K562 (cell line): ENCODE data around the gene AZGP1. TPM values are rescaled to one million over a fixed set of nuclear protein-coding genes. Genes with fewer than 3 reads are reported as not detected.

Experiments
- ATAC-seq: fragments of 200-7000 bp; cut with Tn5 transposase; 3 replicates; pipeline ENCODE4 v1.9.1; 2020; ENCODE audit warnings: moderate library complexity
- BruUV-seq: library from RNA; stranded (reverse); fragments of 400-500 nt; replicated peaks from 2 replicates; lab custom pipeline; 2021; lab: Mats Ljungman, UMichigan
- CTCF ChIA-PET: fragments of 300-600 bp; formaldehyde crosslinking; extraction: SDS; loops from one replicate; lab custom pipeline; 2021; ENCODE audit warnings: low intra/inter-chr PET ratio; lab: Yijun Ruan, JAX
- POLR2A ChIA-PET: fragments of 300-600, 350-650 bp; sonication (Branson Sonifier 250); formaldehyde crosslinking; extraction: SDS; loops from one replicate; lab custom pipeline; 2021; ENCODE audit warnings: antibody characterized with exemption, inconsistent platforms; lab: Yijun Ruan, JAX
- DNase-seq, 4 experiments: peaks; one replicate each; pipeline versions ENCODE4 v3.0.0 to v3.0.0-alpha.2; 2011 to 2018; ENCODE audit warnings: low spot score in 3 of 4, mixed read lengths in 3 of 4; ENCODE audit errors: extremely low read depth in 1 of 4
- FAIRE-seq: peaks from 2 replicates; lab custom pipeline; 2011; peaks lifted over from hg19 to GRCh38; lab: Jason Lieb, UNC
- H2AFZ ChIP-seq: 2 replicates; pipeline ENCODE4 v1.6.0; 2011; ENCODE audit warnings: low read depth, low read length, control low read depth, inconsistent platforms
- H3K27ac ChIP-seq: fragments of 200-600 bp; 3 replicates; pipeline ENCODE4 v1.8.0; 2011; ENCODE audit warnings: low read depth, mild to moderate bottlenecking, control low read depth, inconsistent platforms, low read length, moderate library complexity, mixed read lengths; ENCODE audit errors: extremely low read depth
- H3K27me3 ChIP-seq, 2 experiments: fragments of 300-600 bp in 1 of 2; 2 replicates in 1 of 2; 3 replicates in 1 of 2; pipeline versions ENCODE4 v1.6.0 to v1.8.0; 2011; ENCODE audit warnings: inconsistent platforms in 2 of 2, low read length in 2 of 2, mild to moderate bottlenecking in 1 of 2, mixed read lengths in 1 of 2, moderate library complexity in 1 of 2; ENCODE audit not compliant: control insufficient read depth in 2 of 2, insufficient read depth in 2 of 2
- H3K36me3 ChIP-seq: fragments of 300-600 bp; 3 replicates; pipeline ENCODE4 v1.8.0; 2011; ENCODE audit warnings: mild to moderate bottlenecking, low read length, inconsistent platforms; ENCODE audit not compliant: control insufficient read depth, insufficient read depth
- H3K4me1 ChIP-seq, 2 experiments: fragments of 200-600 bp in 1 of 2; replicated peaks in 1 of 2; 2 replicates in 1 of 2; 3 replicates in 1 of 2; pipeline versions ENCODE4 v1.5.1 to v1.8.0; 2011; ENCODE audit warnings: inconsistent platforms in 2 of 2, low read length in 2 of 2, mild to moderate bottlenecking in 1 of 2, mixed read lengths in 1 of 2, moderate library complexity in 1 of 2; ENCODE audit not compliant: control insufficient read depth in 2 of 2, insufficient read depth in 2 of 2
- H3K4me2 ChIP-seq: 2 replicates; pipeline ENCODE4 v1.6.1; 2011; ENCODE audit warnings: low read length, control low read depth, inconsistent platforms, mixed read lengths; ENCODE audit not compliant: insufficient read depth
- H3K4me3 ChIP-seq: fragments of 200-600 bp; sonication (generic), shearing (Covaris generic); 2 replicates; pipeline ENCODE4 v1.5.1; 2016; ENCODE audit warnings: control low read depth, inconsistent platforms
- H3K79me2 ChIP-seq: fragments of 200-600 bp; 3 replicates; pipeline ENCODE4 v1.8.0; 2011; ENCODE audit warnings: low read length, inconsistent platforms; ENCODE audit not compliant: control insufficient read depth, insufficient read depth
- H3K9ac ChIP-seq, 2 experiments: 2 replicates each; pipeline versions ENCODE4 v1.6.0 to v1.6.1; 2011; ENCODE audit warnings: low read depth in 2 of 2, low read length in 2 of 2, control low read depth in 1 of 2, inconsistent platforms in 1 of 2, mild to moderate bottlenecking in 1 of 2, mixed read lengths in 1 of 2; ENCODE audit not compliant: insufficient read depth in 1 of 2
- H3K9me1 ChIP-seq: one replicate; pipeline ENCODE4 v1.6.0; 2011; ENCODE audit warnings: inconsistent platforms, mild to moderate bottlenecking, low read length, moderate library complexity; ENCODE audit not compliant: control insufficient read depth, insufficient read depth
- H3K9me3 ChIP-seq: replicated peaks from 2 replicates; pipeline ENCODE4 v1.5.1; 2011; ENCODE audit warnings: low read depth, low read length, inconsistent platforms; ENCODE audit not compliant: control insufficient read depth, insufficient read depth
- H4K20me1 ChIP-seq: replicated peaks from 2 replicates; pipeline ENCODE4 v1.6.1; 2011; ENCODE audit warnings: low read length, inconsistent platforms, mixed read lengths; ENCODE audit not compliant: control insufficient read depth, insufficient read depth
- HDAC2 ChIP-seq: fragments of 450-650 bp; IDR thresholded peaks from 2 replicates; pipeline ENCODE4 v1.6.1; 2016; ENCODE audit warnings: mild to moderate bottlenecking
- KDM2B ChIP-seq: fragments of 250-450 bp; sonication (Bioruptor Pico); IDR thresholded peaks from 2 replicates; pipeline ENCODE4 v1.8.0; 2021; ENCODE audit warnings: mild to moderate bottlenecking, moderate library complexity
- MCM2 ChIP-seq: fragments of 450-650 bp; IDR thresholded peaks from 2 replicates; pipeline ENCODE4 v1.6.1; 2017; ENCODE audit warnings: low read depth, mild to moderate bottlenecking
- SMAD2 ChIP-seq: fragments of 150-350 bp; IDR thresholded peaks from 2 replicates; pipeline ENCODE4 v1.6.1; 2014; ENCODE audit warnings: low read depth, mild to moderate bottlenecking, low read length
- SNRNP70 ChIP-seq: fragments of 200-400 bp; formaldehyde crosslinking; optimal IDR thresholded peaks from 2 replicates; pipeline ENCODE3; 2017; ENCODE audit warnings: low read depth, low read length
- SPI1 ChIP-seq: IDR thresholded peaks from 2 replicates; pipeline ENCODE4 v1.6.1; 2011; ENCODE audit warnings: low read depth, low read length, control low read depth, borderline replicate concordance
- TBL1XR1 ChIP-seq, 2 experiments: IDR thresholded peaks; 2 replicates each; pipeline ENCODE4 v1.6.1; 2012; ENCODE audit warnings: improper control_type of control experiment in 2 of 2, low read length in 2 of 2, mild to moderate bottlenecking in 1 of 2
- TCF7 ChIP-seq: sonication (generic); IDR thresholded peaks from 2 replicates; pipeline ENCODE4 v1.6.1; 2016; ENCODE audit warnings: antibody characterized with exemption, borderline replicate concordance
- ZC3H4 ChIP-seq: sonication (generic); formaldehyde crosslinking; IDR thresholded peaks from 2 replicates; pipeline ENCODE4 v1.9.0; 2021; ENCODE audit warnings: missing genetic modification reagents, borderline replicate concordance
- ZNF174 ChIP-seq: fragments of 250-450 bp; sonication (Bioruptor Pico); IDR thresholded peaks from 2 replicates; pipeline ENCODE4 v1.4.0; 2020; ENCODE audit warnings: mild to moderate bottlenecking
- ZNF445 ChIP-seq: fragments of 250-450 bp; sonication (Bioruptor Pico); IDR thresholded peaks from 2 replicates; pipeline ENCODE4 v1.4.0; 2020; ENCODE audit warnings: low read depth, mild to moderate bottlenecking, moderate library complexity
- ZNF717 ChIP-seq: fragments of 250-450 bp; sonication (Bioruptor Pico); IDR thresholded peaks from 2 replicates; pipeline ENCODE4 v1.5.0; 2021
- WGBS: fragments of 100-300 bp; shearing (Covaris generic); methylation state at CpG from one replicate; pipeline ENCODE4 v1.1.6; 2016; ENCODE audit warnings: low coverage, mixed read lengths; ENCODE audit not compliant: insufficient coverage; ENCODE audit errors: missing lambda C conversion rate; 5-methylcytosine and 5-hydroxymethylcytosine counted together
- in situ Hi-C: fragments of 300-500 bp; cut with MboI; formaldehyde crosslinking; loops from 4 replicates; pipeline ENCODE4 v1.15.0; 2018; ENCODE audit warnings: inconsistent platforms, mixed read lengths
- intact Hi-C: fragments of 100-400 bp; cut with micrococcal nuclease; formaldehyde crosslinking; loops from 2 replicates; pipeline ENCODE4 v1.14.2; 2022
- polyA plus RNA-seq, 8 experiments: library from polyadenylated mRNA; depleted of rRNA in 4 of 8; stranded (reverse) in 5 of 8; unstranded in 3 of 8; fragments of >200 nt; fragmentation: Nextera tagmentation in 2 of 8; fragmentation: Illumina TruSeq in 1 of 8; extraction: Ambion mirVana in 2 of 8; extraction: Trizol in 1 of 8; gene quantifications; 2 replicates each; pipeline versions ENCODE4 v1.2.1 to v1.2.3, GENCODE V29; 2011 to 2014; ENCODE audit warnings: inconsistent platforms in 1 of 8, missing spikeins in 1 of 8
- total RNA-seq, 7 experiments: library from RNA; depleted of rRNA in 6 of 7; stranded (reverse); fragments of >200 nt in 6 of 7; fragmentation: Illumina TruSeq in 2 of 7; extraction: Trizol in 2 of 7; gene quantifications; 2 replicates each; pipeline versions ENCODE4 v1.2.1 to v1.2.3, GENCODE V29; 2011 to 2021; ENCODE audit warnings: low replicate concordance in 1 of 7
- TF ChIP-seq, protein P1 (sequence below): fragments of 450-650 bp; IDR thresholded peaks from 2 replicates; pipeline ENCODE4 v1.6.1; 2014; ENCODE audit warnings: low read depth, mild to moderate bottlenecking, moderate library complexity, borderline replicate concordance
- TF ChIP-seq, protein P2 (sequence below): fragments of 250-450 bp; sonication (Bioruptor Pico); IDR thresholded peaks from 2 replicates; pipeline ENCODE4 v1.8.0; 2021; ENCODE audit warnings: mild to moderate bottlenecking, moderate library complexity
- TF ChIP-seq, protein P3 (sequence below): fragments of 450-650 bp; conservative IDR thresholded peaks from 2 replicates; pipeline ENCODE4 v1.6.1; 2016; ENCODE audit warnings: missing genetic modification characterization, low read depth, mild to moderate bottlenecking, missing compliant biosample characterization, moderate library complexity
- TF ChIP-seq, protein P4 (sequence below): fragments of 250-450 bp; sonication (Bioruptor Pico); IDR thresholded peaks from 2 replicates; pipeline ENCODE4 v1.8.0; 2021; ENCODE audit warnings: borderline replicate concordance, mild to moderate bottlenecking, moderate library complexity; ENCODE audit not compliant: poor library complexity, severe bottlenecking
- TF ChIP-seq, protein P5 (sequence below): fragments of 450-650 bp; IDR thresholded peaks from 2 replicates; pipeline ENCODE4 v1.6.1; 2016

The AZGP1 gene
- total and polyA plus RNA-seq, 9 of the 15 experiments (the other 6 are each of a cell fraction or from before 2014, with no cell fraction given): 0.18 to 0.53 TPM; not detected in 7

DNA sequence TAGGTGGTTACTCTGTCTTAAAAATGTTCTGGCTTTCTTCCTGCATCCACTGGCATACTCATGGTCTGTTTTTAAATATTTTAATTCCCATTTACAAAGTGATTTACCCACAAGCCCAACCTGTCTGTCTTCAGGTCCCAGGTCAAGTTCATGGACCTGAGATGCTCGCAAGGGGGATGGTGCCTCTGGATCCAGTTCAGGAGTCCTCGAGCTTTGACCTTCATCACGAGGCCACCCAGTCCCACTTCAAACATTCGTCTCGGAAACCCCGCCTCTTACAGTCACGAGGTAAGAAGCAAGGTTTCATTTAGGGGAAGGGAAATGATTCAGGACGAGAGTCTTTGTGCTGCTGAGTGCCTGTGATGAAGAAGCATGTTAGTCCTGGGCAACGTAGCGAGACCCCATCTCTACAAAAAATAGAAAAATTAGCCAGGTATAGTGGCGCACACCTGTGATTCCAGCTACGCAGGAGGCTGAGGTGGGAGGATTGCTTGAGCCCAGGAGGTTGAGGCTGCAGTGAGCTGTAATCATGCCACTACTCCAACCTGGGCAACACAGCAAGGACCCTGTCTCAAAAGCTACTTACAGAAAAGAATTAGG, 48.3 kb upstream of the AZGP1 start:
- H3K9me3 ChIP-seq: no peaks in the 10 kb centered on the region
- H3K4me3 ChIP-seq: no peak overlapping the region
- ChIA-PET POLR2A (interaction anchor here (0.7 to 1.7 kb wide), 2 partner anchors 8 to 106 kb away, joined by 3 to 9 read pairs; partner anchors contain the start of gene ZKSCAN1), CTCF (interaction anchor here (0.6 kb wide), 1 partner anchor 21 kb away, joined by 8 read pairs; no protein-coding TSS in a partner anchor)
- FAIRE-seq (no peak), ATAC-seq (no peak), DNase-seq (no peak)
- H4K20me1 ChIP-seq: peaks cover 3% of the 10 kb centered on the region
- H3K27ac ChIP-seq: no peak overlapping the region
- in situ Hi-C loops: no loop called here
- TF ChIP-seq MCM2 (no peak), TCF7 (no peak), SNRNP70 (no peak), ZNF445 (CRISPR knock-in tag) (no peak), ZNF174 (CRISPR knock-in tag) (no peak), HDAC2 (no peak), ZC3H4 (CRISPR knock-in tag) (no peak), ZNF717 (CRISPR knock-in tag) (no peak), SPI1 (no peak), SMAD2 (no peak), TBL1XR1 (IDR thresholded peaks at IDR 0.05; ENCODE audit: low read length in 2 of 2) (no peak), KDM2B (no peak)
- TF ChIP-seq, protein P1, sequence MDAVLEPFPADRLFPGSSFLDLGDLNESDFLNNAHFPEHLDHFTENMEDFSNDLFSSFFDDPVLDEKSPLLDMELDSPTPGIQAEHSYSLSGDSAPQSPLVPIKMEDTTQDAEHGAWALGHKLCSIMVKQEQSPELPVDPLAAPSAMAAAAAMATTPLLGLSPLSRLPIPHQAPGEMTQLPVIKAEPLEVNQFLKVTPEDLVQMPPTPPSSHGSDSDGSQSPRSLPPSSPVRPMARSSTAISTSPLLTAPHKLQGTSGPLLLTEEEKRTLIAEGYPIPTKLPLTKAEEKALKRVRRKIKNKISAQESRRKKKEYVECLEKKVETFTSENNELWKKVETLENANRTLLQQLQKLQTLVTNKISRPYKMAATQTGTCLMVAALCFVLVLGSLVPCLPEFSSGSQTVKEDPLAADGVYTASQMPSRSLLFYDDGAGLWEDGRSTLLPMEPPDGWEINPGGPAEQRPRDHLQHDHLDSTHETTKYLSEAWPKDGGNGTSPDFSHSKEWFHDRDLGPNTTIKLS: no peak
- TF ChIP-seq, protein P2, sequence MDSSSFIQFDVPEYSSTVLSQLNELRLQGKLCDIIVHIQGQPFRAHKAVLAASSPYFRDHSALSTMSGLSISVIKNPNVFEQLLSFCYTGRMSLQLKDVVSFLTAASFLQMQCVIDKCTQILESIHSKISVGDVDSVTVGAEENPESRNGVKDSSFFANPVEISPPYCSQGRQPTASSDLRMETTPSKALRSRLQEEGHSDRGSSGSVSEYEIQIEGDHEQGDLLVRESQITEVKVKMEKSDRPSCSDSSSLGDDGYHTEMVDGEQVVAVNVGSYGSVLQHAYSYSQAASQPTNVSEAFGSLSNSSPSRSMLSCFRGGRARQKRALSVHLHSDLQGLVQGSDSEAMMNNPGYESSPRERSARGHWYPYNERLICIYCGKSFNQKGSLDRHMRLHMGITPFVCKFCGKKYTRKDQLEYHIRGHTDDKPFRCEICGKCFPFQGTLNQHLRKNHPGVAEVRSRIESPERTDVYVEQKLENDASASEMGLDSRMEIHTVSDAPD (CRISPR knock-in tag): no peak
- TF ChIP-seq, protein P3, sequence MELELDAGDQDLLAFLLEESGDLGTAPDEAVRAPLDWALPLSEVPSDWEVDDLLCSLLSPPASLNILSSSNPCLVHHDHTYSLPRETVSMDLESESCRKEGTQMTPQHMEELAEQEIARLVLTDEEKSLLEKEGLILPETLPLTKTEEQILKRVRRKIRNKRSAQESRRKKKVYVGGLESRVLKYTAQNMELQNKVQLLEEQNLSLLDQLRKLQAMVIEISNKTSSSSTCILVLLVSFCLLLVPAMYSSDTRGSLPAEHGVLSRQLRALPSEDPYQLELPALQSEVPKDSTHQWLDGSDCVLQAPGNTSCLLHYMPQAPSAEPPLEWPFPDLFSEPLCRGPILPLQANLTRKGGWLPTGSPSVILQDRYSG: no peak
- TF ChIP-seq, protein P4, sequence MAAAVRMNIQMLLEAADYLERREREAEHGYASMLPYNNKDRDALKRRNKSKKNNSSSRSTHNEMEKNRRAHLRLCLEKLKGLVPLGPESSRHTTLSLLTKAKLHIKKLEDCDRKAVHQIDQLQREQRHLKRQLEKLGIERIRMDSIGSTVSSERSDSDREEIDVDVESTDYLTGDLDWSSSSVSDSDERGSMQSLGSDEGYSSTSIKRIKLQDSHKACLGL (CRISPR knock-in tag): no peak
- TF ChIP-seq, protein P5, sequence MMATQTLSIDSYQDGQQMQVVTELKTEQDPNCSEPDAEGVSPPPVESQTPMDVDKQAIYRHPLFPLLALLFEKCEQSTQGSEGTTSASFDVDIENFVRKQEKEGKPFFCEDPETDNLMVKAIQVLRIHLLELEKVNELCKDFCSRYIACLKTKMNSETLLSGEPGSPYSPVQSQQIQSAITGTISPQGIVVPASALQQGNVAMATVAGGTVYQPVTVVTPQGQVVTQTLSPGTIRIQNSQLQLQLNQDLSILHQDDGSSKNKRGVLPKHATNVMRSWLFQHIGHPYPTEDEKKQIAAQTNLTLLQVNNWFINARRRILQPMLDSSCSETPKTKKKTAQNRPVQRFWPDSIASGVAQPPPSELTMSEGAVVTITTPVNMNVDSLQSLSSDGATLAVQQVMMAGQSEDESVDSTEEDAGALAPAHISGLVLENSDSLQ: no peak
- 93% methylated on average over 12 of the region's 12 CpGs for WGBS
- no peak overlapping the region for H3K9ac ChIP-seq
- H3K9me1 ChIP-seq: no peaks in the 10 kb centered on the region
- no peak overlapping the region for H2AFZ ChIP-seq
- H3K79me2 ChIP-seq: peaks cover 30% of the 10 kb centered on the region
- H3K36me3 ChIP-seq: peaks cover 65% of the 10 kb centered on the region
- no TSS peak for BruUV-seq
- intact Hi-C loops: no loop called here
- no peak overlapping the region for H3K4me2 ChIP-seq
- no peaks in the 10 kb centered on the region for H3K27me3 ChIP-seq
- no peaks in the 10 kb centered on the region for H3K4me1 ChIP-seq
